Neuronal stem cell (in vitro differentiated cells): Measurements from ENCODE around the gene CASP2.
A peak's percentile ranks its signal among the peaks of the same experiment; 100 is the strongest.

ENCODE experiments used
- DNase-seq: peaks from one replicate; pipeline ENCODE4 v3.0.0-alpha.2; 2013; ENCODE audit warnings: low spot score
- H2AFZ ChIP-seq: one replicate; pipeline ENCODE4 v1.6.1; 2013; ENCODE audit warnings: mild to moderate bottlenecking, low read length, inconsistent platforms
- H2AK5ac ChIP-seq: 2 replicates; pipeline ENCODE4 v1.6.1; 2013; ENCODE audit warnings: low read depth, mild to moderate bottlenecking, inconsistent platforms, low read length, moderate library complexity, mixed read lengths
- H2BK120ac ChIP-seq: 2 replicates; pipeline ENCODE4 v1.6.1; 2013; ENCODE audit warnings: low read depth, mild to moderate bottlenecking, inconsistent platforms, low read length, moderate library complexity, mixed read lengths
- H2BK12ac ChIP-seq: one replicate; pipeline ENCODE4 v1.6.1; 2013; ENCODE audit warnings: low read length, inconsistent platforms
- H2BK15ac ChIP-seq: 2 replicates; pipeline ENCODE4 v1.6.1; 2013; ENCODE audit warnings: mild to moderate bottlenecking, low read length, inconsistent platforms, mixed read lengths
- H2BK5ac ChIP-seq: one replicate; pipeline ENCODE4 v1.6.1; 2013; ENCODE audit warnings: inconsistent platforms, mild to moderate bottlenecking, low read length, moderate library complexity
- H3K14ac ChIP-seq: one replicate; pipeline ENCODE4 v1.6.1; 2013; ENCODE audit warnings: low read length, inconsistent platforms
- H3K18ac ChIP-seq: 2 replicates; pipeline ENCODE4 v1.6.1; 2013; ENCODE audit warnings: low read length, inconsistent platforms
- H3K23ac ChIP-seq: 2 replicates; pipeline ENCODE4 v1.6.1; 2013; ENCODE audit warnings: low read depth, mild to moderate bottlenecking, mixed read lengths, low read length, inconsistent platforms; ENCODE audit not compliant: poor library complexity
- H3K27ac ChIP-seq: replicated peaks from 3 replicates; pipeline ENCODE4 v1.5.1; 2013; ENCODE audit warnings: low read length, inconsistent platforms
- H3K27me3 ChIP-seq, 3 experiments: 2 replicates each; pipeline ENCODE4 v1.6.1; 2013; ENCODE audit warnings: low read length in 3 of 3, mild to moderate bottlenecking in 2 of 3, inconsistent platforms in 1 of 3, low read depth in 1 of 3, mixed read lengths in 1 of 3, moderate library complexity in 1 of 3; ENCODE audit not compliant: control insufficient read depth in 3 of 3, insufficient read depth in 3 of 3
- H3K36me3 ChIP-seq, 2 donors: replicated peaks in 1 of 2; 2 replicates each; pipeline ENCODE4 v1.6.1; 2013; ENCODE audit warnings: low read length in 2 of 2; ENCODE audit not compliant: control insufficient read depth in 2 of 2, insufficient read depth in 2 of 2
- H3K4ac ChIP-seq: 2 replicates; pipeline ENCODE4 v1.6.1; 2013; ENCODE audit warnings: inconsistent platforms, mild to moderate bottlenecking, low read length, moderate library complexity
- H3K4me1 ChIP-seq, 2 donors: 1 replicate in 1 of 2; 2 replicates in 1 of 2; pipeline ENCODE4 v1.6.1; 2013; ENCODE audit warnings: low read length in 2 of 2, low read depth in 1 of 2; ENCODE audit not compliant: control insufficient read depth in 2 of 2, insufficient read depth in 1 of 2
- H3K4me2 ChIP-seq: one replicate; pipeline ENCODE4 v1.6.1; 2013; ENCODE audit warnings: mild to moderate bottlenecking, low read length, inconsistent platforms; ENCODE audit not compliant: insufficient read depth, poor library complexity, severe bottlenecking
- H3K4me3 ChIP-seq, 2 donors: 2 replicates each; pipeline ENCODE4 v1.5.1; 2013; ENCODE audit warnings: low read length in 2 of 2, mild to moderate bottlenecking in 2 of 2, inconsistent platforms in 1 of 2, moderate library complexity in 1 of 2
- H3K79me1 ChIP-seq: one replicate; pipeline ENCODE4 v1.6.1; 2013; ENCODE audit warnings: low read depth, mild to moderate bottlenecking, inconsistent platforms, low read length, moderate library complexity
- H3K9ac ChIP-seq: one replicate; pipeline ENCODE4 v1.6.1; 2013; ENCODE audit warnings: mild to moderate bottlenecking, low read depth, low read length, inconsistent platforms; ENCODE audit not compliant: poor library complexity
- H3K9me3 ChIP-seq, 2 donors: replicated peaks in 1 of 2; 2 replicates each; pipeline versions ENCODE3 to v1.6.1; 2013; ENCODE audit warnings: low read length in 2 of 2, mild to moderate bottlenecking in 2 of 2, inconsistent platforms in 1 of 2, low read depth in 1 of 2, mixed read lengths in 1 of 2, moderate library complexity in 1 of 2; ENCODE audit not compliant: control insufficient read depth in 2 of 2, insufficient read depth in 1 of 2
- H4K8ac ChIP-seq: one replicate; pipeline ENCODE4 v1.6.1; 2013; ENCODE audit warnings: low read depth, mild to moderate bottlenecking, inconsistent platforms, low read length, moderate library complexity
- H4K91ac ChIP-seq: one replicate; pipeline ENCODE4 v1.6.1; 2013; ENCODE audit warnings: low read length, low read depth, mild to moderate bottlenecking, inconsistent platforms; ENCODE audit not compliant: poor library complexity
- WGBS, 2 donors: extraction: QIAGEN DNeasy Blood & Tissue Kit; methylation state at CpG; one replicate each; pipeline ENCODE4 v1.1.7; 2013; ENCODE audit warnings: missing lambda C conversion rate in 2 of 2, mixed read lengths in 1 of 2; ENCODE audit not compliant: insufficient read length in 2 of 2, insufficient replicate concordance in 1 of 2; ENCODE audit errors: extremely low coverage in 2 of 2; 5-methylcytosine and 5-hydroxymethylcytosine counted together

CASP2 gene

GRCh38 chr7:143283381-143283780 is 4.8 kb upstream of the CASP2 start:
- no peak overlapping the region for H3K27ac ChIP-seq
- H3K18ac ChIP-seq = no peak overlapping the region
- H2AFZ ChIP-seq = peak overlapping the region; percentile 41
- peaks cover 0 to 3% (median 0%) of the 10 kb centered on the region in 3 experiments for H3K27me3 ChIP-seq
- no peak overlapping the region for H3K4me2 ChIP-seq
- H3K4me3 ChIP-seq = no peak overlapping the region
- H2BK12ac ChIP-seq = no peak overlapping the region
- H3K14ac ChIP-seq = no peak overlapping the region
- no peak overlapping the region for H4K8ac ChIP-seq
- no peak overlapping the region for H3K4ac ChIP-seq
- 100% methylated on average over 1 of the region's 4 CpGs; no CpG with 5 or more reads in 1 of the 2 donors for WGBS, 2 donors
- peaks cover 0 to 2% of the 10 kb centered on the region in 2 donors for H3K36me3 ChIP-seq
- H4K91ac ChIP-seq = no peak overlapping the region
- no peaks in the 10 kb centered on the region for H3K79me1 ChIP-seq
- H2BK15ac ChIP-seq = no peak overlapping the region
- no peak overlapping the region for H3K9ac ChIP-seq
- DNase-seq = no peak
- H3K4me1 ChIP-seq = peaks cover 15 to 18% of the 10 kb centered on the region in 2 donors
- no peak overlapping the region for H2BK120ac ChIP-seq
- peaks cover 6 to 14% of the 10 kb centered on the region in 2 donors for H3K9me3 ChIP-seq
- no peak overlapping the region for H3K23ac ChIP-seq
- H2BK5ac ChIP-seq = no peak overlapping the region
- no peak overlapping the region for H2AK5ac ChIP-seq

DNA sequence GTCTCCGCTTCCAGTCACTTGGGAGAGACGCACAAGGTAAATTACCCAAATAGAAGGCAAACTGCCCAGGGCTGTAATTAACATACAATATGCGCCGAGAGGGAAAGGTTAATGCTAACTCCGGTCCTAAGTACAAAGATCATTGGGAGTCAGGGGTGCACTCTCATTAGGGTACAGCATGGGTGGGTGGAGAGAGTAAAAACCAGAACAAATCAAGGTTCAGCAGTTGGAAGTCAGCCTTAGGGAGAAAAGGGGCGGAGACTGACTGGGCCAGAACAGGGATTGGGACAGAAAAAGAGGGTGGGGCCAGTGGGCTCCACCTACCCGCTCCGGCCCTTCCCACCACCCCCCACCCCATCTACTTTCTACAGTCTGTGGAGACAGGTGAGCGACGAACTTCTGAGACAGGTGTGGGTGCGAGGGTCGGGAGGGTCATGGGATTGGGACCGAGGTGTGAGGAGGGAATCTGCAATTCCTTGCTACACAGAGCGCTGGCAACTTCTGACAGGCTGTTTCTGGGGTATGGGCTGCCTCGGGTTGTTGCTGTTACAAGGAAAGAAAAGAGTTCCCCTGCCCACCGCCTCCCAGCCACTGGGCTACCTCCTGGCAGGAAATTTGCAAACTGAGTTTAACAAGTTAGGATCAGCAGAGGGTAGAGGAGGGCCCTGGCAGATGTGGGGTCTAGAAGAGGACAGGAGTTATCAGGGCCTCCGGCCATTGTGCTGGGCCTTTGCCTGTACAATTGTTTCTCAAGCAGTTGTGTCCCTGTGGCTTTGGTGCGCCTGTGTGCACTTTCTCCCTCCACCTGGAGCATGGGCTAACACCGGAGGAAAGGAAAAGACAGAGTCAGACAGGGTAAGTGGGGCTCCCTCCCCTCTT is 3.3 kb upstream of the CASP2 start, which contains the start of gene TMEM139:
Gene TMEM139, plus strand, starts transcription at position 368 of the 879 bp plus-strand sequence. CDS start 1,000 bp downstream, outside the sequence.
- Histone ChIP-seq H3K36me3 (peaks cover 2 to 4% of the 10 kb centered on the region in 2 donors), H3K4me3 (peak within 1 kb of the TSS in 1 of 2 donors; percentile 23), H3K4me1 (peaks cover 10 to 14% of the 10 kb centered on the region in 2 donors), H3K4me2 (peak within 1 kb of the TSS; percentile 34), H2BK12ac (no peak within 1 kb of the TSS), H2BK5ac (no peak within 1 kb of the TSS), H3K4ac (no peak within 1 kb of the TSS), H4K91ac (no peak within 1 kb of the TSS), H2AK5ac (no peak within 1 kb of the TSS), H4K8ac (no peak within 1 kb of the TSS), H2BK120ac (no peak within 1 kb of the TSS), H2BK15ac (peak within 1 kb of the TSS; percentile 11), H3K18ac (peak within 1 kb of the TSS; percentile 55), H3K27me3 (peaks cover 0 to 3% (median 0%) of the 10 kb centered on the region in 3 experiments), H2AFZ (peak within 1 kb of the TSS; percentile 71), H3K14ac (no peak within 1 kb of the TSS), H3K9me3 (peaks cover 6 to 14% of the 10 kb centered on the region in 2 donors), H3K27ac (peak within 1 kb of the TSS; percentile 28), H3K9ac (no peak within 1 kb of the TSS), H3K23ac (no peak within 1 kb of the TSS), H3K79me1 (no peaks in the 10 kb centered on the region)
- no peak for DNase-seq
- no CpG with 5 or more reads among the region's 19 CpGs for WGBS, 2 donors

GRCh38 chr7:143285470-143285778 is 2.7 kb upstream of the CASP2 start:
- peak overlapping the region; percentile 71 for H2AFZ ChIP-seq
- H3K27me3 ChIP-seq = peaks cover 0 to 3% (median 0%) of the 10 kb centered on the region in 3 experiments
- H3K4me3 ChIP-seq = no peak overlapping the region
- no peak overlapping the region for H2BK120ac ChIP-seq
- H2BK5ac ChIP-seq = no peak overlapping the region
- H3K23ac ChIP-seq = no peak overlapping the region
- H3K4ac ChIP-seq = no peak overlapping the region
- H3K4me1 ChIP-seq = peaks cover 8 to 14% of the 10 kb centered on the region in 2 donors
- no peak overlapping the region for H3K14ac ChIP-seq
- H3K9ac ChIP-seq = no peak overlapping the region
- no peak overlapping the region for H4K91ac ChIP-seq
- H3K4me2 ChIP-seq = peak overlapping the region; percentile 34
- H2BK15ac ChIP-seq = peak overlapping the region; percentile 11
- no CpG with 5 or more reads among the region's 3 CpGs for WGBS, 2 donors
- peaks cover 6 to 14% of the 10 kb centered on the region in 2 donors for H3K9me3 ChIP-seq
- no peak overlapping the region for H2AK5ac ChIP-seq
- peak overlapping the region; percentile 55 for H3K18ac ChIP-seq
- DNase-seq = no peak
- peaks cover 2 to 10% of the 10 kb centered on the region in 2 donors for H3K36me3 ChIP-seq
- no peak overlapping the region for H4K8ac ChIP-seq
- H3K27ac ChIP-seq = peak overlapping the region; percentile 28
- no peak overlapping the region for H2BK12ac ChIP-seq
- no peaks in the 10 kb centered on the region for H3K79me1 ChIP-seq

GRCh38 chr7:143285806-143286521 is 2.2 kb upstream of the CASP2 start:
- H3K4me1 ChIP-seq = peaks cover 12 to 15% of the 10 kb centered on the region in 2 donors
- no peak overlapping the region for H3K14ac ChIP-seq
- H3K27ac ChIP-seq = no peak overlapping the region
- H3K36me3 ChIP-seq = peaks cover 4 to 16% of the 10 kb centered on the region in 2 donors
- H3K27me3 ChIP-seq = peaks cover 0 to 3% (median 0%) of the 10 kb centered on the region in 3 experiments
- H3K79me1 ChIP-seq = peaks cover 2% of the 10 kb centered on the region
- peak overlapping the region; percentile 71 for H2AFZ ChIP-seq
- no peak overlapping the region for H3K9ac ChIP-seq
- no peak overlapping the region for H2BK12ac ChIP-seq
- H4K91ac ChIP-seq = no peak overlapping the region
- peak overlapping the region; percentile 11 for H2BK15ac ChIP-seq
- no peak overlapping the region for H3K4me3 ChIP-seq
- no peak overlapping the region for H3K23ac ChIP-seq
- DNase-seq = no peak
- H3K4ac ChIP-seq = no peak overlapping the region
- no peak overlapping the region for H2BK5ac ChIP-seq
- no peak overlapping the region for H3K4me2 ChIP-seq
- H3K18ac ChIP-seq = no peak overlapping the region
- no CpG with 5 or more reads among the region's 11 CpGs for WGBS, 2 donors
- no peak overlapping the region for H4K8ac ChIP-seq
- H3K9me3 ChIP-seq = peaks cover 6 to 14% of the 10 kb centered on the region in 2 donors
- H2AK5ac ChIP-seq = no peak overlapping the region
- H2BK120ac ChIP-seq = no peak overlapping the region
